Fibroblast of villous mesenchyme (primary cell): ENCODE data around the gene NOC4L. TPM values are rescaled to one million over a fixed set of nuclear protein-coding genes. Genes with fewer than 3 reads are reported as not detected.

Experiments used
- DNase-seq: peaks from one replicate; pipeline ENCODE4 v3.0.0-alpha.2; 2010; ENCODE audit warnings: low read depth
- H3K4me3 ChIP-seq: 2 replicates; pipeline ENCODE4 v1.5.1; 2011; ENCODE audit warnings: low read depth, mild to moderate bottlenecking, low read length
- CTCF ChIP-seq: IDR thresholded peaks from 2 replicates; pipeline ENCODE4 v1.5.1; 2012; ENCODE audit warnings: low read depth, mild to moderate bottlenecking, low read length; ENCODE audit not compliant: insufficient read depth
- total RNA-seq: library from RNA; depleted of rRNA; stranded (reverse); fragments of >200 nt; gene quantifications from 2 replicates; pipeline ENCODE4 v1.2.3, GENCODE V29; 2012

The NOC4L gene
- total RNA-seq, 1 donor, result 12.1 TPM

- no peak for TF ChIP-seq CTCF
- DNase-seq, result no peak
- H3K4me3 ChIP-seq, result no peak overlapping the region
These were observed 23.0 kb upstream of the NOC4L start for GRCh38 chr12:132121283-132121682.

- TF ChIP-seq CTCF, result no peak
- no peak overlapping the region for H3K4me3 ChIP-seq
- DNase-seq, result no peak
These were observed 20.1 kb upstream of the NOC4L start for GRCh38 chr12:132123970-132124765.

- H3K4me3 ChIP-seq, result no peak overlapping the region
- TF ChIP-seq CTCF, result no peak
- DNase-seq, result no peak
These were observed 19.4 kb upstream of the NOC4L start for GRCh38 chr12:132124766-132125425.

- no peak for DNase-seq
- no peak overlapping the region for H3K4me3 ChIP-seq
- no peak for TF ChIP-seq CTCF
These were observed 18.5 kb upstream of the NOC4L start for GRCh38 chr12:132125736-132126135.

GRCh38 chr12:132127041-132127440, 17.2 kb upstream of the NOC4L start:
- DNase-seq, result no peak
- TF ChIP-seq CTCF, result no peak
- no peak overlapping the region for H3K4me3 ChIP-seq

GRCh38 chr12:132129007-132129406, 15.2 kb upstream of the NOC4L start:
- no peak for DNase-seq
- TF ChIP-seq CTCF, result no peak

More at GRCh38 chr12:132129007-132129406, 15.2 kb upstream of the NOC4L start:
- no peak overlapping the region for H3K4me3 ChIP-seq
